Posterior cingulate gyrus (tissue), 11 donors: ENCODE results near the gene NGFR.
A peak's percentile ranks its signal among the peaks of the same experiment; 100 is the strongest.

ENCODE experiments used
- DNase-seq, 10 donors: peaks; one replicate each; pipeline versions ENCODE4 v3.0.0 to v3.0.0-alpha.2; 2020 to 2021; ENCODE audit warnings: mixed read lengths in 3 of 10
- intact Hi-C: fragments of 100-400 bp; cut with DNase I; formaldehyde crosslinking; loops from one replicate; pipeline ENCODE4 v1.15.1; 2023

Gene NGFR

DNA sequence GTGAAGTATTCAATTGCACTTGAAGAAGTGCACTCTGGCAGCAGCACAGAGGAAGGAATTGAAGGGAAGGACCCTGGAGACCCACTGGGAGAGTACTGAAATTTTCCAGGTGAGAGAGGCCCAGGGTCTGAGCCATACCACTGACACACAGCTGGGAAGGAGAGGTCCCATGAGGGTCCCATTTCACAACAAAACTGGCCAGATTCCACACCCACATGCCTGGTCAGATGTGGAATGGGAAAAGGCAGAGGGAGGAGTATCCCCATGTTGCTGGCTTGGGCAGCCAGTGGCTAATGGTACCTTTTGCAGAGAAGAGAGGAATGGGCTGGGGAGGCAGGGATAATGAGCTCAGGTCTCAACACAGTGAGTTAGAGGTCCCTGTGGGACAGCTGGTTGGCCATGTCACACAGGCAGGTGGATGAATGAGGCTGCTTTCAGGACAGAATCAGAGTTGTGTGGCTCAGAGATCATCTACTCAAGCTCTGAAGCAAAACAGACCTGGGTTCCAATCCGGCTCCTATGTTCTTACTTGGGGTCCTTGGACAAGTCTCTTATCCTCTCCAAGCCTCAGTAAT is 26.2 kb upstream of the NGFR start:
- intact Hi-C loops, result no loop called here
- DNase-seq, result peak in 1 of 10 donors; percentile 14

DNA sequence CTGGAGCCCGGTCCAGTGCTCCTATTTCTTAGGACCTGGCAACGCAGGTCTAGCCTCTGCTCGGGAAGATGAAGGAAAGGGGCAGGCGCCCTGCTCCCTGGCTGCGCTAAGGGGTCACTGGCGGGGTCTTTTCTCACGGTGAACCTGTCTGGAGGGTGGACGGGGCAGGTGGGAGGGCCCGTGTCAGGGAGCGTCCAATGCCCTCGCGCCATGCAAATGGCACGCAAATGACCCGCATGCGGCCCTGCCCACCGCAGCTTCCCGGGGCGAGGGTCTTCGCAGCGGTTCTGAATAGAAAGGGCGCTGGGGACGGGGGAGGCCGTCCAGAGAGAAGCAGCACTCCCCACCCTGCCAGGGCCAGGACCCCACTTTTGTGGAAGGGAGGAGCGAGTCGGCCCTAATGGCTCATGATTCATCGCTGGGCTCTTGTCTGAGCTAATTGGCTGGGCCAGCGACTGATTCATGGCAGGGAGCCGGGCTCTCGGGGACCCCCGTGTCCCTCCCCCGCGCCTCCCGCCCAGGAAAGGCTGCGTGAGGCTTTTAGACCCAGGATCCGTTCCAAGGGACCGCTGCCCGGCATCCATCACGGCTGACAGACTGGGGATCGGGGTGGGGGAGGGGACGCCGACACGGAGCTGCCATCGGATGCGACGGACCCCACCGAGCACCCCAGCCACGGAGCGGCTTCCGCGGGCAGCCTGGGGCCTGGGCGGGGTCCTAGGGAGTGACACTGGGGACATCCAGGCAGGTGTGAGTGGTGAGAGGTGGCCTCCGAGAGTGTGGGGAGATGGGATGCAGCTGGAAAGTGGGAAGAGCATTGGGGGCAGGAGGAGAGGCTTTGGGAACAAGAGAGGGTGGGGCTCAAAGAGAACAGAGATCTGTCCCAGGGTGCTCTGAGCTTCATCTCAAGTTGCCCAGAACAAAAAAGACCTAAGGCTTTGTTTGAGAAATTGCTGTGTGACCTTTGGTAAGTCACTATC is 25.0 kb upstream of the NGFR start:
- intact Hi-C loops, result no loop called here
- DNase-seq, result peak in 4 of 10 donors; percentile 18 to 70 (median 22)

DNA sequence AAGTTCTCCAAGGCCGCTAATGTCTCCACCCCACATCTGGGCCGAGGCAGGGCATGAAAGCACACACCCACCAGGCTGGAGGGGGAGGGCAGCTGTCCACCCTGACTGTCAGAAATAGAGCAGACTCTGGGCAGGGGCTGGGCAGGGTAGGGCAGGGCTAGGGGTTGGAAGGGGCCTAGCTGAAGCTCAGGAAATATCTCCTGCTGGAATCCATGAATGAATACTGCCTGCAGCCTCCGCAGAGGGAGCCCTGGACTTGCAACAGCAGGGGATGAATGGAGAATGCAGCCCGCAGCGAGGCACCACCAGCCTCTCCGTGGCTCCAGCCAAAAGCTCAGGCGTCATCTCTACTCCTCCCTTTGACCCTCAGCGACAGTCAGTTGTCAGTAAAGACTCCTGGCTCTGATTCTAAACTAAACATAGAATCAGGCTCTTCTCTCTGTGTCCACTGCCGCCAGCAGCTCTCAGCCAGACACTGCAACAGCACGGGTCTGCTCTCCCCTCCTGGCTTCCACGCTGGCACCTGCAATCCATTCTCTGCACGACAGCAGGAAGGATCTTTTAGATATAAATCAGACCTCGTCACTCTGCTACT is 23.9 kb upstream of the NGFR start:
- DNase-seq, result peak; percentile 14 to 95 (median 62)
- intact Hi-C loops, result no loop called here

DNA sequence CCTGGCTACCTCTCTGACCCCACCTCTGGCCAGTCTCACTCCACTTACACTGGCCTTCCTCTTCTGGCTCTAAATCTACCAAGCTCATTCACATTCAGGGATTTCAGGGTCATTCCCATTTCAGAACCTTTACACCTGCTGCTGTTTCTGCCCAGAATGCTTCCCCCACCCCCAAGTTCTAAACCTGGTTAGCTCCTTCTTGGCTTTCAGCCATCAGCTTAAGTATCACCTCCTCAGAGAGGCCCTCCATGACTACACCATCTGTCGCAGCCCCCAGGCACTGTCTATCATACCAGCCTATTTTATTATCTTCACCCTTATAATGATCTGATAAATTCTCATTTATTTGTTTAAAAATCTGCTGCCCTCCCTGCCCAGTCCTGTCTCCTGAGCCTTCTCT is 23.3 kb upstream of the NGFR start:
- no peak for DNase-seq
- intact Hi-C loops, result no loop called here

DNA sequence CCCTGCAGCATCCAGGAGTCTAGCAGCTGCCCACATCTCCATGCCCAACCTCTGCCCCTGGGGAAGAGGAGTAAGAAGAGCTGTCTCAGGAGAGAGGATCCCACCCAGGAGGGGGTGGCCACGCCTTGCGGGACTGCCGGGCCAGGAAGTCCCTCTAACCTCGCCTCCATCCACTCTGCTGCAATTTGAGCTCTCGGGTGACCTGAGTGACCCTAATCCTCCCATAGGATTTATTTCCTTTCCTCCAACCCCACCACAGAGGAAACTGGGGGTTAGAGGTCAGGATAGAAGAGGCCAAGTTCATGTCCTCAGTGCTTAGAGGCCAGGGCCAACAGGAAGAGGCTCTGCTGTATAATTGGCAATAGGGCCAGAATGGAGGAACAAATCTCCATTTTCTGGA is 22.6 kb upstream of the NGFR start:
- intact Hi-C loops, result no loop called here
- no peak for DNase-seq

DNA sequence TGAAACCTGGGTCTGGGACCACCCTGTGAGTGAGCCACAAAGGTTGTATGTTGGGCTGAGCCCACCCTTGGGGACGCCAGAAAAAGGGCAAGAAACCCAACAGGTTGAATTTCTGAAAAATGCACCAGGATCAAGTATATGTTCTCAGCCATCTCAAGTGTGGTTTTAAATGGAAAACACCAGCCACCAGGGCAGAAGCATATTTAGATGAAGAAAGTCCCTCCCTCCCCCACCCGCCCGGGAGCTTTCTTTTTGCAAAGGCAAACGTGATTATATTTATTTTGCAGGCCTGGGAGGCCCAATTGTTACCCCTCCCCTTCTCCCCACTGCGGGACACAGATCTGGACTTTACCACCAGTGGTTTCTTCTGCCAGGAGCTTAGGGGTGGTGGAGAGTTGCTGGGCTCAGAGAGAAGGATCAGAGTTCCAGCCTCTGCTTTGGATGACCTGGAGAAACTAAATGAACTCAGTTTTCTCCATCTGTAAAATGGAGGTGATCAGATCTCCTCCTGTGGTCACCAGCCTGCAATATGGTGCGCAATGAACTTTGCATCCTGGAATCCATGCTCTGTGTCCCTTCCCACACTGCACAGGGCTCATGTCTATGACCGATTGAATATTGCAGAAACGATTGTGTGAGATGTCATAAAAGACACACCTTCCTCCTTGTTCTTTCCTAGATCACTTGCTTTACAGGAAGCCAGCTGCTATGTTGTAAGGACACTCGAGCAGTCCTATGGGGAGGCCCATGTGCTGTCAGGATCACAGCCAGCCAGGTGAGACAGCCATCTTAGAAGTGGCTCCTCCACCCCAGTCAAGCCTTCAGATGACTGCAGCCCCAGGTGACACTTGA is 21.0 kb upstream of the NGFR start:
- intact Hi-C loops, result no loop called here
- DNase-seq, result peak in 1 of 10 donors; percentile 30

DNA sequence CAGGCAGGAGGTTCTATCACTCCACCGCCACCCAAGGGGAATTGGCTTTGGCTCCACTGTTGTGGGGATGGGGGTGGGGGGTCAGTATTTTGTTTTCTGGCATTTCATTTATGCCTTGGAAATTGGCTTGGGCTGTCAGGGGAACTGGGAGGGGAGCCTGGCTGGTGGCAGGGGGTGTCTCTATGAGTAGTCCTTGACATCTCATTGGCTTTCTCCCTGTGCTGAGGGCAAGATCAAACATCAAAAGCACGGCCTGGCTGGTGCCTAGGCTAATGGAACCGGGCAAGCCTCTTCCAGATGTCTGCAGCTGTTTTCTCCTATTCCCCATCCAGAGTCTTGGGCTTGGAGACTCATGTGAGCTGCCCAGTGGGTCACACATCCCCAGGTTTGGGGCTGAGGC is 17.4 kb upstream of the NGFR start:
- peak in 1 of 10 donors; percentile 10 for DNase-seq

DNA sequence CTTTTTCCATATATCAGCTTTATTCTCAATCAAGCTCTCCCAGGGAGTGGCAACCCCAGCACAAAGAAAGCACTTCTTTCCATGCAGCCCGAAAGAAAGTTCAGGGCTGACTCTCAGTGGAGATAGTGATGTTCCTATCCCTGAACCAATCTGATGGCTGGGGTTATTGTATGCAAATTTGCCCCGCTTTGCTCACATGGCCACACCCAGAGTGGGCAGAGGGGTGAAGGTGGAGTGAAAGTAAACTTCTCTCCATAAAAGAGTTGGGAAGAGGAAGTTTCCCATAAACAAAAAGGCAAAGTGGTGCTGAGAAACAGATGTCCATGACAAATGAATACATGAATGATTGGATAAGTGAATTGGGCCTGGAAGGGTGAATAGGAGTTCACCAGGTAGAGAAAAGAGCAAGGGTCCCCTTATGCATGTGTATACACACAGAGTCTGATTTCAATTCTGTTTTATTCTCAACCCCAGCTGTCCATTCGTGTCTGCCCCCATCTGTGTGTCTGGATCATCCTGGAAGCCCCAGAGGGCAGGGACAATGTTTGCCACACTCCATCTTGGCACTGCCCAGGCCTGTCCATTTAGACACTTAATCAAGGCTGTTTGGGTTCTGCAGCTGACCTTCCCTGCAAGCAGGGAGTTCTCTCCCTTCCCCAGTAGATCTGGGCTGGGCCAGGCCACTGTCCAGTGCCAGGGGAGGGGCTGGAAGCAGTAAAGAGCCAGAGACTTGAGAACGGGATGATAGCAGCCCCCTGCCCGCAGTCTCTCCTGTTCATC is 14.1 kb upstream of the NGFR start:
- DNase-seq, result peak in 2 of 10 donors; percentile 7 to 54
- intact Hi-C loops, result no loop called here

More for the DNA sequence above, 17.4 kb upstream of the NGFR start:
- intact Hi-C loops, result no loop called here

DNA sequence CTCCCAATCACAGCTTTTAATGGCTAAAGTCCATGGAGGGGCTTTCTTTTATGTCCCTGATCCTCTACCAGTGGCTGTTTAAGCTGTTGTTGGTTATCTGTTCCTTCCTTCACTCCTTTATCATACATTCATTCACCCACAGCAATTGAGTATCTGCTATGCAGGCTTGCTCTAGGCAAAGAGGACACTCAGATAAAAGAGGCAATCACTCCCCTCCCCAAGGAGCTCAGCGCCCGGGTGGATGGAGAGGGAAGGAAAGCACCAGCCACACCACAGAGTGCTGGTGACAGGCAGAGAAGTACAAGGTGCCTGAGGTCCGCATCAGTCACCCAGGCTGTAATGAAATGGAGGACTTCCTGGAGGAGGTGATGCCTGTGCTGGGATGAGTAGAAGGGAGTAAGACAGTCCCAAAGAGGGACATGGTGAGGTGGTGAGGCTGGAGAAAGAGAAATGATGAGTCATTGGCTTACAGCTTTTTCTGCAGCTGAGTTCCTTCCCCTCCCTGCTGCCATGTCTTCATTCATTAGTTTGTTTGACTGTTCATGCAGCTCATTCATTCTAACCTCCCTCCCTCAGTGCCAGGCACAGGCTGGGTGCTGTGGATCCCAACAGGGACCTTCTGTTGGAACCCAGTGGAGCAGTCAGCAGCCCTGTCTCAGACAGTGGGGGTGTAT is 12.8 kb upstream of the NGFR start:
- intact Hi-C loops, result no loop called here
- DNase-seq, result peak in 2 of 10 donors; percentile 18 to 83

DNA sequence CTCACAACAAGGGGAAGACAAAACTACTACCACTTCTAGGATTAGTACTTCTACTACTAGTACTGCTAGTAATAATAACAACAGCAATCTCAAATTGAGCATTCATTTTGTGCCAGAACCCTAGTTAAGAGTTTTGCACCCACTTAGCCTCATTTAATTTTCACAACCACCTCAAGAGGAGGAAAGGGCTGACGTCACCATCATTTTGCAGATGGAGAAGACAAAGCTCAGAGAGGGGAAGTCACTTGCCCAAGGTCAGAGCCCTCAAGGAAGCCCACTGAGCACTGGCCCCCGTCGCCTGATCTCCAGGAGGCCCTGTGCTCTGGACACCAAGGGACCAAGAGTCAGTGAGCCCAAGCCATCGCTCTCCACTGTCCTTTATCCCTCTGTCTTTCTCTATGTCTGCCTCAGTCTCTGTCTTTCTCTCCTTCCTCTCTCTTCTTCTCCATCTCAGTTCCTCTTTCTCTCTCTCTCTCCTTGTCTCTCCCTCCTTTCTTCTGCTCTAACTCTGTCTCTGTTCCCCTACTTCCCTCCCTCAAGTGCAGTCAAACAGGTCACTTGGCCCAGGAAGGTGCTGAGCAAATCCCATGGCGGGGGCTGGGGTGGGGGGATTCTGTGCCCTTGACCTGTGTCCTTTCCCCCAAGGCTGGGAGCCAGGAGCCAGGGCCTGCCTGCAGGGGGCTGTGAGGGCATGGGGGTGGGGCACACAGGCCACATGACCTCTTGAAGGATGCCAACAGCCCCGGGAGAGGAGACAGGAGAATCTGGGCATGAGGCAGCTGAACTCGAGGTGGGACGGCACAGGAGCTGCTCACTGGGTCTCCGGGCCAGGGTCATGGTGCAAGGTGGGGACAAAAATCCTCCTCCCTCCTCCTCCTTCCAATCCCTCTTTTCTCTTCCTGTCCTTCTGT is 11.2 kb upstream of the NGFR start:
- peak in 1 of 10 donors; percentile 59 for DNase-seq

DNA sequence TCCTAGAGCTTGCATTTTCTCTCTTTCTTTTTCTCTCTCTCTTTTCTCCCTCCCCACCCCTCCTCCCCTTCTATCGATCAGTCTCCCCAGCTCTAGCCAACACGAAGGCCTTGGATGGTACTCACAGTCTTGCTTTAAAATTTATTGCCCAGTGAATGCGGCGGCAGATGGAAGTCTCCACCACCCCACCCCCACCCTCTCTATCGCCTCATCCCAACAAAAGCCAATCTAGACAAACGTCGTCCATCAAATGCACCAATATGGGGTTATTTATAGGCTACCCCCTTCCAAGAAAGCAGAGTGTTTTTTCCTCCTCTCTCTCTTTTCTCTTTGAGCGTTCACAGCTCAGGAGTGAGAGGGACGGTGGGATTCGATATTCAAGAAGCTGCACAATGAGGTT is 10.5 kb upstream of the NGFR start:
- intact Hi-C loops, result no loop called here
- DNase-seq, result no peak

More for the DNA sequence above, 11.2 kb upstream of the NGFR start:
- intact Hi-C loops, result no loop called here

DNA sequence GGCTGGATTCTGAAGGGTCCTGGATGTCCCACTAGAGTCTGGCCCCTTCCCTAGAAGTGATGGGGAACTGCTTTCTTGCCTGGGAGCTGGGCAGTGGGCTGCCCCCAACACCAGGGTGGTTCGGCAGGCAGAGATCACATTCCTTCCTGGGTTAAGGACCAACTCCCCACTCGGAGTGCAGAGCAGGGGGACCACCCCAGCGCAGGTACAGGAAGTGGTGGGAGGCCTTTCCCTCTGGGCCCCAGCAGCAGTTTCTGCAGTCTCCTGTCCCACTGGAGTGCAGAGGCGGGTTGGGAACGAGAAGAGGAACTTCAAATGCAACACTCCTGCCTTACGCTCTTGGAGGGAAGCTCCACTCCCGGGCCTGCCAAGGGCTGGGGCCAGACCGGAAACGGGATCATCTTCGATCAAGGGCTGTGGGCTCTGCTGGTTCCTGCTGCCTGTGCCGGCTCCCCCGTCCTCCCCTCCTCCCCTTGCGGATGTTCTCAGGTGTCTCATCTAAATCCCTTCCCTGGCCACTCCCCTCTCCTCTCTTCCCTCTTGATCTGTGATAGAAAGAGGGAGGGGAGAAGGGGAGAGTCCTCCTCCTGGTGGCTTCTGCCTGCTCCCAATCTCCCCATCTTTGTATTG is 9.0 kb upstream of the NGFR start:
- DNase-seq, result peak in 2 of 10 donors; percentile 19 to 73
- intact Hi-C loops, result no loop called here

DNA sequence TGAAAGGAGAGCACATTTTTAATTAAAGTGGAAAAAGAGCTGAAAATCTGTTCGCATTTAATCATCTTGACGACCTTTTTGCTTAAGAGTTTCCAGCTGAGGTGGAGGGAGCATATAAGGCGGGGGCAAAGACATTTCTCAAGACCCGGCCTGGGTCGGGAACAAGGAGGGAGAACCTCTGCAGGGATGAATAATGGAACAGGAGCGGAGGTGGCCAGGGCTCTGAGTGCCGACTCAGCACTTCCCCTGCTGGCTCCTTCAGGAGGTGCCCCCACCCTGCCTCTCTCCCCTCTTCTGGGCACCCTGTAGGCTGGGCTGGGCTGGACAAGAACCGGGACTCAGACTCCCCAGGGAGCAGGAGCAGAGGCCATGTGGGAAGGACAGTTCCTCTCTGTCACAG is 7.9 kb upstream of the NGFR start:
- peak in 2 of 10 donors; percentile 35 to 73 for DNase-seq
- intact Hi-C loops, result no loop called here

DNA sequence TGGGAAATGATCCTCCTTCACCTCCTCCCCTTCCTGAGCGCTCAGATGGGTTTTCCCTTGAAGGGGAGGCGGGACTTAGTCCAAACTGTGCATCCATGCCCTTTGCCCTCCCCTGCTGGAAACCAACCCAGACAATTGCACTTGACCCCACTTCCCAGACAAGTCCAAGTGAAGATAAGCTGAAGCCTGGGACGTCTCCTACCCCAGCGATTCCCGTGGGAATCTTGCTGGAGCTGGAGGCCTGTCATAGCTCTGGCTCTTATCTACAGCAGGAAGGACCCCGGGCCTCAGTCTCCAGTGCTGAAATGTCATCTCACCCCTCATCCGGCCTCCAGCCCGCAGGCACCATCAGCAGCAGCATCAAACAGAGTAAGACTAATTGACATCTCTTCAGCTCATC is 6.5 kb upstream of the NGFR start:
- DNase-seq, result no peak
- intact Hi-C loops, result no loop called here

DNA sequence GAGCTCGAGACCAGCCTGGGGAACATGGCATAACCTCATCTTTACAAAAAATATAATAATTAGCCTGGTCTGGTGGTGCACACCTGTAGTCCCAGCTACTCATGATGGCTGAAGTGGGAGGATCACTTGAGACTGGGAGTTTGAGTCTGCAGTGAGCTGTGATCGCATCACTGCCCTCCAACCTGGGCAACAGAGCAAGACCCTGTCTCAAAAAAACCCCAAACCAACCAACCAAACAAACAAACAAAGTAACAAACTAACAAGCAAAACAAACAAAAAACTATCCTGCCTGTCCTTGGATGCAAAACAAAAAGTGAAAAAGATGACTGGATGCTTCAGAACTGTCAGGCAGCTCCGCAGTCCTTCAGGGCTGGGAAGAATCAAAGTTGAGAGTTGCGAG is 5.7 kb upstream of the NGFR start:
- no peak for DNase-seq
- intact Hi-C loops, result no loop called here

DNA sequence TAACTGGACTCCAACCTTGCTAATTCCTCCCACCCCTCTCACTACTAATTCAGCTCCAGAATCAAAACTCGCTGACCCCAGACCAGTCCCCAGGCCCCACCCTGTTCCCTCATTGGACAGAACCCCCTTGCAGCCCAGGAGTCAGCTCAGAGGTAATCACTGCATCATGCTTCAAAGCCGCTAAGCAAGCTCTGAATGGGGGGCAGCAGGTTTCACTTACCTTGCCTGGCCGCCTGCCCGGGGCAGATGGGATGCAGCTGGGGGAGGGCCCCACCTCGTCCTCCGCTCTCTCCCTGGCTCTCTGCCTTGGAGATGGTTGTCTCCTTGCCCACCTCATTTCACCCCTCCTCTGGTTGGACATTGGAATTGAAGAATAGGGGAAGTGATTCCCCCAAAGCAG is 4.8 kb upstream of the NGFR start:
- intact Hi-C loops, result loop anchor here (10.0 kb wide), 1 partner anchor 55 kb away; no protein-coding TSS in a partner anchor
- no peak for DNase-seq

DNA sequence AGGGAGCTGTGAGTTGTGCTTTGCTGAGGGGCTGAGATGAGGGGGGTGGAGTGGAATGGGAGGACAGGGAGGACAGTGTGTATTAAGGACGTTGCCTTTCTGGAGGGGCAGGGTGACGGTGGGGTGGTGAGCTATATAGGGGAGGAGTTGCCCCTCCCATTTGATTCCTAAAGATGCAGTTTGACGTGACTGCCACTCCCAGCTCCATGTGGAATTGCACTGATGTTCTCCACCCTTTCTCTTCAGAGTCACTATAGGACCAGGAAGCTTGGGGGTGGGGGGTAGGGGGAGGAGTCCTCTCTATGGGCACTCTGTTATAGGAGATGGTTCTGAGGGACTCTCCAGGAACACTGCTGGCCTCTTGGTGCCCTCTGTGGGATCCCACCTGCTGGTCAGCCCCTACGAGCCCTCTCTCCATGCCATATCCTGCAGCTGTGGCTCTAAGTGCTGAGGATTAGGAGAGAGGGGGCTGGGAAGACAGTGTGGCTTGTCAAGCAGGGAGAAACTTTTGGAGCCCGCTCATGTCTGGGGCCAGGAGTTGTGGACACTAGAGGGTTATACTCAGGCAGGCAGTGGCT is 3.8 kb upstream of the NGFR start:
- DNase-seq, result no peak
- intact Hi-C loops, result loop anchor here (10.0 kb wide), 1 partner anchor 56 kb away; no protein-coding TSS in a partner anchor
